Central memory CD4-positive, alpha-beta T cell (primary cell): ENCODE measurements around the gene SLC4A5.

Experiments
- DNase-seq: peaks from one replicate; pipeline ENCODE4 v3.0.0; 2022
- total RNA-seq, 3 experiments: gene quantifications; one replicate each; lab custom pipeline; 2026; lab: John Stamatoyannopoulos, UW

Gene SLC4A5
- 0.39 to 10.2 (median 6.0) reads per million in 3 experiments for total RNA-seq

GRCh38 chr2:74343316-74343715 is at the start of gene SLC4A5:
TSS of gene SLC4A5 (minus strand) at chr2:74343416. CDS start at chr2:74315023, 28,393 bp downstream.
- DNase-seq = no peak

- no peak for DNase-seq
Measured at GRCh38 chr2:74392449-74392743, 49.2 kb upstream of the SLC4A5 start.

GRCh38 chr2:74391580-74392448 is 48.6 kb upstream of the SLC4A5 start:
- DNase-seq = peak; percentile 92

- no peak for DNase-seq
Measured at GRCh38 chr2:74391209-74391579, 48.0 kb upstream of the SLC4A5 start.

- no peak for DNase-seq
Measured at GRCh38 chr2:74390606-74391005, 47.4 kb upstream of the SLC4A5 start.

GRCh38 chr2:74387346-74387745 is 44.1 kb upstream of the SLC4A5 start:
- DNase-seq = no peak

GRCh38 chr2:74385396-74385795 is 42.2 kb upstream of the SLC4A5 start:
- DNase-seq = no peak

- DNase-seq = no peak
Measured at GRCh38 chr2:74384051-74384450, 40.8 kb upstream of the SLC4A5 start.

GRCh38 chr2:74383254-74383653 is 40.0 kb upstream of the SLC4A5 start:
- DNase-seq = no peak

GRCh38 chr2:74381751-74382150 is 38.5 kb upstream of the SLC4A5 start:
- DNase-seq = no peak

GRCh38 chr2:74379851-74380789 is 36.9 kb upstream of the SLC4A5 start, which contains the start of gene DCTN1:
TSS of gene DCTN1 (minus strand) at chr2:74380311. CDS start at chr2:74380037, 274 bp downstream.
- DNase-seq = no peak

- DNase-seq = no peak
Measured at GRCh38 chr2:74378007-74378406, 34.8 kb upstream of the SLC4A5 start.

- no peak for DNase-seq
Measured at GRCh38 chr2:74375838-74376237, 32.6 kb upstream of the SLC4A5 start.

- no peak for DNase-seq
Measured at GRCh38 chr2:74374509-74375205, 31.4 kb upstream of the SLC4A5 start.

GRCh38 chr2:74373985-74374384 is 30.8 kb upstream of the SLC4A5 start:
- DNase-seq = no peak

GRCh38 chr2:74373221-74373676 is 30.0 kb upstream of the SLC4A5 start:
- DNase-seq = no peak

- DNase-seq = no peak
Measured at GRCh38 chr2:74372674-74373073, 29.5 kb upstream of the SLC4A5 start.

- no peak for DNase-seq
Measured at GRCh38 chr2:74371421-74371820, 28.2 kb upstream of the SLC4A5 start.

- no peak for DNase-seq
Measured at GRCh38 chr2:74369976-74370375, 26.8 kb upstream of the SLC4A5 start.

- DNase-seq = no peak
Measured at GRCh38 chr2:74368499-74368898, 25.3 kb upstream of the SLC4A5 start.

- no peak for DNase-seq
Measured at GRCh38 chr2:74367789-74368188, 24.6 kb upstream of the SLC4A5 start.

GRCh38 chr2:74366036-74366435 is 22.8 kb upstream of the SLC4A5 start:
- no peak for DNase-seq
